ENCODE measurements around the gene OCSTAMP. TPM values are rescaled to one million over a fixed set of nuclear protein-coding genes. Genes with fewer than 3 reads are reported as not detected.

OCSTAMP gene
- not detected for polyA plus RNA-seq
- long read RNA-seq, donor 1: 0 reads
- long read RNA-seq, donor 2: 0 reads
- long read RNA-seq, donor 3: 0 reads
- long read RNA-seq, donor 4: 0 reads
- long read RNA-seq, donor 5: 0 reads
- long read RNA-seq, donor 6: 0 reads
- long read RNA-seq, donor 7: 0 reads
- long read RNA-seq, donor 8: 0 reads
- long read RNA-seq, donor 9: 0 reads
- long read RNA-seq, donor 10: 0 reads
- long read RNA-seq, donor 11: 0 reads

- no peak within 1 kb of the TSS for H3K27ac ChIP-seq (ENCODE audit: low read length)
- no peaks in the 10 kb centered on the region for H3K4me1 ChIP-seq (ENCODE audit: control insufficient read depth, insufficient read depth, low read length)
- DNase-seq: no peak
- H3K27me3 ChIP-seq (ENCODE audit: control insufficient read depth, insufficient read depth, low read length): peaks cover 6% of the 10 kb centered on the region
- no peaks in the 10 kb centered on the region for H3K9me3 ChIP-seq (ENCODE audit: control insufficient read depth, low read depth, low read length)
- no CpG with 5 or more reads among the region's 9 CpGs for WGBS (ENCODE audit: insufficient coverage, low lambda C conversion rate)
- H3K4me3 ChIP-seq (ENCODE audit: low read length): no peak within 1 kb of the TSS
- no peaks in the 10 kb centered on the region for H3K36me3 ChIP-seq (ENCODE audit: control insufficient read depth, insufficient read depth, low read length)
These were observed at the start of gene OCSTAMP for GRCh38 chr20:46550461-46550860. Gene OCSTAMP (minus strand): TSS chr20:46550654. CDS start chr20:46550560, 94 bp downstream.

GRCh38 chr20:46599227-46599987 lies 49.0 kb upstream of the OCSTAMP start:
- Histone ChIP-seq H3K4me1 (ENCODE audit: control insufficient read depth, insufficient read depth, low read length) (peaks cover 12% of the 10 kb centered on the region), H3K4me3 (ENCODE audit: low read length) (no peak overlapping the region), H3K9me3 (ENCODE audit: control insufficient read depth, low read depth, low read length) (no peaks in the 10 kb centered on the region), H3K27ac (ENCODE audit: low read length) (peak overlapping the region; percentile 62), H3K27me3 (ENCODE audit: control insufficient read depth, insufficient read depth, low read length) (no peaks in the 10 kb centered on the region), H3K36me3 (ENCODE audit: control insufficient read depth, insufficient read depth, low read length) (no peaks in the 10 kb centered on the region)
- WGBS (ENCODE audit: insufficient coverage, low lambda C conversion rate): 100% methylated on average over 1 of the region's 8 CpGs
- peak; percentile 64 to 82 for DNase-seq

GRCh38 chr20:46595933-46596332 lies 45.5 kb upstream of the OCSTAMP start:
- DNase-seq: no peak
- no peaks in the 10 kb centered on the region for H3K27me3 ChIP-seq (ENCODE audit: control insufficient read depth, insufficient read depth, low read length)
- H3K4me1 ChIP-seq (ENCODE audit: control insufficient read depth, insufficient read depth, low read length): peaks cover 6% of the 10 kb centered on the region
- H3K27ac ChIP-seq (ENCODE audit: low read length): no peak overlapping the region
- H3K4me3 ChIP-seq (ENCODE audit: low read length): no peak overlapping the region
- no CpG with 5 or more reads among the region's 8 CpGs for WGBS (ENCODE audit: insufficient coverage, low lambda C conversion rate)
- no peaks in the 10 kb centered on the region for H3K9me3 ChIP-seq (ENCODE audit: control insufficient read depth, low read depth, low read length)
- no peaks in the 10 kb centered on the region for H3K36me3 ChIP-seq (ENCODE audit: control insufficient read depth, insufficient read depth, low read length)

GRCh38 chr20:46594725-46595124 lies 44.3 kb upstream of the OCSTAMP start:
- H3K36me3 ChIP-seq (ENCODE audit: control insufficient read depth, insufficient read depth, low read length): no peaks in the 10 kb centered on the region
- no peak overlapping the region for H3K27ac ChIP-seq (ENCODE audit: low read length)
- H3K4me3 ChIP-seq (ENCODE audit: low read length): no peak overlapping the region
- no CpG with 5 or more reads among the region's 2 CpGs for WGBS (ENCODE audit: insufficient coverage, low lambda C conversion rate)
- H3K9me3 ChIP-seq (ENCODE audit: control insufficient read depth, low read depth, low read length): no peaks in the 10 kb centered on the region
- H3K4me1 ChIP-seq (ENCODE audit: control insufficient read depth, insufficient read depth, low read length): peaks cover under 1% of the 10 kb centered on the region
- DNase-seq: no peak
- H3K27me3 ChIP-seq (ENCODE audit: control insufficient read depth, insufficient read depth, low read length): no peaks in the 10 kb centered on the region

- WGBS (ENCODE audit: insufficient coverage, low lambda C conversion rate): no CpG with 5 or more reads among the region's 4 CpGs
- H3K36me3 ChIP-seq (ENCODE audit: control insufficient read depth, insufficient read depth, low read length): no peaks in the 10 kb centered on the region
- no peak overlapping the region for H3K27ac ChIP-seq (ENCODE audit: low read length)
- H3K9me3 ChIP-seq (ENCODE audit: control insufficient read depth, low read depth, low read length): no peaks in the 10 kb centered on the region
- no peak for DNase-seq
- H3K4me1 ChIP-seq (ENCODE audit: control insufficient read depth, insufficient read depth, low read length): no peaks in the 10 kb centered on the region
- no peak overlapping the region for H3K4me3 ChIP-seq (ENCODE audit: low read length)
- no peaks in the 10 kb centered on the region for H3K27me3 ChIP-seq (ENCODE audit: control insufficient read depth, insufficient read depth, low read length)
These were observed 42.3 kb upstream of the OCSTAMP start for GRCh38 chr20:46592580-46593362.

- no peaks in the 10 kb centered on the region for H3K4me1 ChIP-seq (ENCODE audit: control insufficient read depth, insufficient read depth, low read length)
- 78% methylated on average over 1 of the region's 1 CpG for WGBS (ENCODE audit: insufficient coverage, low lambda C conversion rate)
- no peak for DNase-seq
These were observed 40.0 kb upstream of the OCSTAMP start for GRCh38 chr20:46590443-46590842.

GRCh38 chr20:46588532-46589511 lies 38.4 kb upstream of the OCSTAMP start:
- DNase-seq: no peak
- H3K27me3 ChIP-seq (ENCODE audit: control insufficient read depth, insufficient read depth, low read length): no peaks in the 10 kb centered on the region
- no peaks in the 10 kb centered on the region for H3K4me1 ChIP-seq (ENCODE audit: control insufficient read depth, insufficient read depth, low read length)
- no peak overlapping the region for H3K27ac ChIP-seq (ENCODE audit: low read length)
- H3K9me3 ChIP-seq (ENCODE audit: control insufficient read depth, low read depth, low read length): no peaks in the 10 kb centered on the region
- H3K36me3 ChIP-seq (ENCODE audit: control insufficient read depth, insufficient read depth, low read length): no peaks in the 10 kb centered on the region
- WGBS (ENCODE audit: insufficient coverage, low lambda C conversion rate): 100% methylated on average over 2 of the region's 14 CpGs
- H3K4me3 ChIP-seq (ENCODE audit: low read length): no peak overlapping the region

More at GRCh38 chr20:46590443-46590842, 40.0 kb upstream of the OCSTAMP start:
- Histone ChIP-seq H3K27ac (ENCODE audit: low read length) (no peak overlapping the region), H3K4me3 (ENCODE audit: low read length) (no peak overlapping the region), H3K27me3 (ENCODE audit: control insufficient read depth, insufficient read depth, low read length) (no peaks in the 10 kb centered on the region), H3K9me3 (ENCODE audit: control insufficient read depth, low read depth, low read length) (no peaks in the 10 kb centered on the region), H3K36me3 (ENCODE audit: control insufficient read depth, insufficient read depth, low read length) (no peaks in the 10 kb centered on the region)

- Histone ChIP-seq H3K4me1 (ENCODE audit: control insufficient read depth, insufficient read depth, low read length) (no peaks in the 10 kb centered on the region), H3K4me3 (ENCODE audit: low read length) (no peak overlapping the region), H3K27ac (ENCODE audit: low read length) (no peak overlapping the region), H3K9me3 (ENCODE audit: control insufficient read depth, low read depth, low read length) (no peaks in the 10 kb centered on the region), H3K36me3 (ENCODE audit: control insufficient read depth, insufficient read depth, low read length) (no peaks in the 10 kb centered on the region), H3K27me3 (ENCODE audit: control insufficient read depth, insufficient read depth, low read length) (no peaks in the 10 kb centered on the region)
- WGBS (ENCODE audit: insufficient coverage, low lambda C conversion rate): no CpG with 5 or more reads among the region's 7 CpGs
- DNase-seq: no peak
These were observed 37.5 kb upstream of the OCSTAMP start for GRCh38 chr20:46587986-46588385.

GRCh38 chr20:46586724-46587123 lies 36.3 kb upstream of the OCSTAMP start:
- Histone ChIP-seq H3K4me3 (ENCODE audit: low read length) (no peak overlapping the region), H3K4me1 (ENCODE audit: control insufficient read depth, insufficient read depth, low read length) (no peaks in the 10 kb centered on the region), H3K27me3 (ENCODE audit: control insufficient read depth, insufficient read depth, low read length) (no peaks in the 10 kb centered on the region), H3K9me3 (ENCODE audit: control insufficient read depth, low read depth, low read length) (no peaks in the 10 kb centered on the region), H3K36me3 (ENCODE audit: control insufficient read depth, insufficient read depth, low read length) (no peaks in the 10 kb centered on the region), H3K27ac (ENCODE audit: low read length) (no peak overlapping the region)
- DNase-seq: no peak
- 98% methylated on average over 5 of the region's 5 CpGs for WGBS (ENCODE audit: insufficient coverage, low lambda C conversion rate)

Measured in large intestine (tissue), 12 donors.